Measurements from ENCODE around the gene FKBP14. TPM values are rescaled to one million over a fixed set of nuclear protein-coding genes. Genes with fewer than 3 reads are reported as not detected.

FKBP14 gene
- total and polyA plus RNA-seq, 2 of the 8 experiments (the other 6 are each of a cell fraction or from before 2014, with no cell fraction given), result 3.2 to 20.7 TPM

DNA sequence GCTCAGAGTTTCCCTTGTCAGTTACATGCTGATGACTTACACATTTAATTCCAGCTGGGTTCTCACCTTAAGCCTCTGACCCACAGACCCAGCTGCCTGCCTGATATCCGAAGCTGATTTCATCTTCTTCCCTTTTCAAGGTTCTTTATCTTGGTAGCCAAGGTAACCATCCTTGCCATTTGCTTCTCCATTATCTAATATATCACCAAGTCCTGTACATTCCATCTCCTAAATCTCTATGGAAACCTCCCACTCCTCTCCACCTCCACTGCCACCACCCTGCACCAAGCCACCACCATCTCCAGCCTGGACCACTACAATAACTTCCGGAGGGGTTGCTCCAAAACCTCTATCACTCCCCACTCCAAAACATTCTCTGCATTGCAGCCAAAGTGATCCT, 56.8 kb downstream of the FKBP14 start:
- Histone ChIP-seq H4K8ac (ENCODE audit: extremely low read depth, insufficient read depth, low read length) (no peak overlapping the region), H3K23ac (ENCODE audit: insufficient read length) (no peak overlapping the region), H3K4ac (replicated peaks; ENCODE audit: insufficient read length, low read depth, low read length) (no peak overlapping the region), H2BK12ac (ENCODE audit: low read depth, low read length) (no peak overlapping the region), H4K5ac (ENCODE audit: insufficient read length, low read depth, low read length) (no peak overlapping the region), H3K27ac (ENCODE audit: low read depth, low read length) (no peak overlapping the region), H3K79me2 (ENCODE audit: control insufficient read depth in 1 of 2, insufficient read depth in 2 of 2, low read length in 2 of 2) (peaks cover 4 to 44% of the 10 kb centered on the region in 2 experiments; a peak in 2 of 4 replicates), H3K9me3 (ENCODE audit: insufficient read depth in 2 of 2, low read depth in 1 of 2, low read length in 1 of 2) (no peaks in the 10 kb centered on the region), H3K23me2 (ENCODE audit: low read depth, low read length) (no peaks in the 10 kb centered on the region), H3K14ac (ENCODE audit: insufficient read length) (no peak overlapping the region), H2AFZ (ENCODE audit: low read length) (no peak overlapping the region), H3K18ac (ENCODE audit: extremely low read depth, low read length) (no peak overlapping the region), H3K4me2 (ENCODE audit: insufficient read depth in 1 of 2, low read depth in 2 of 2, low read length in 2 of 2) (no peak overlapping the region), H3K56ac (replicated peaks; ENCODE audit: insufficient read length, low read depth, low read length) (no peak overlapping the region), H2BK20ac (ENCODE audit: low read length) (no peak overlapping the region), H4K91ac (replicated peaks; ENCODE audit: insufficient read length, low read length) (no peak overlapping the region), H2BK15ac (ENCODE audit: low read length) (no peak overlapping the region), H2AK5ac (ENCODE audit: low read depth, low read length) (no peak overlapping the region), H3K27me3 (replicated peaks in 1 of 4; ENCODE audit: control insufficient read depth in 3 of 4, extremely low read depth in 1 of 4, insufficient read depth in 3 of 4, low read length in 3 of 4) (no peaks in the 10 kb centered on the region), H2BK120ac (replicated peaks; ENCODE audit: low read depth, low read length) (no peak overlapping the region), H3K36me3 (ENCODE audit: control insufficient read depth in 2 of 4, insufficient read depth in 4 of 4, low read length in 3 of 4) (peaks cover 0 to 14% (median 5%) of the 10 kb centered on the region in 4 experiments; a peak in 5 of 8 replicates), H3K79me1 (ENCODE audit: low read depth, low read length) (peaks cover 4% of the 10 kb centered on the region; the same call in 1 of the 2 replicates), H3K4me3 (ENCODE audit: extremely low read depth in 1 of 4, insufficient read depth in 2 of 4, low read depth in 3 of 4, low read length in 4 of 4) (no peak overlapping the region), H3K4me1 (replicated peaks in 1 of 4; ENCODE audit: control insufficient read depth in 3 of 4, insufficient read depth in 4 of 4, low read length in 3 of 4) (no peaks in the 10 kb centered on the region), H3K9ac (replicated peaks in 1 of 4; ENCODE audit: extremely low read depth in 1 of 4, low read depth in 3 of 4, low read length in 3 of 4) (no peak overlapping the region), H4K20me1 (replicated peaks in 1 of 2; ENCODE audit: control insufficient read depth in 1 of 2, insufficient read depth in 2 of 2, low read length in 2 of 2) (peaks cover 2 to 5% of the 10 kb centered on the region in 2 experiments), H2BK5ac (ENCODE audit: low read depth, low read length) (no peak overlapping the region)
- WGBS, 2 experiments (ENCODE audit: extremely low coverage in 1 of 2, insufficient coverage in 1 of 2, insufficient read length in 1 of 2, insufficient replicate concordance in 2 of 2, low coverage in 1 of 2, low lambda C conversion rate in 2 of 2, missing lambda C conversion rate in 1 of 2), result 88% methylated on average over 2 of the region's 2 CpGs; no CpG with 5 or more reads in 1 of the 2 experiments
- POLR2A ChIA-PET (ENCODE audit: partially characterized antibody), result interaction anchor here (0.6 kb wide), 1 partner anchor 9 kb away, joined by 3 read pairs; no protein-coding TSS in a partner anchor
- FAIRE-seq (no peak), DNase-seq (ENCODE audit: low read depth in 1 of 2, low spot score in 2 of 2) (no peak)
- CTCF ChIA-PET (ENCODE audit: partially characterized antibody), result interaction anchor here (1.3 to 3.7 kb wide), 5 partner anchors 9 to 93 kb away, joined by 4 to 12 read pairs (median 9); no protein-coding TSS in a partner anchor
- no peak for TF ChIP-seq SAP30 (IDR thresholded peaks at IDR 0.05; ENCODE audit: insufficient read depth, insufficient replicate concordance, low read length)
- no peak for TF ChIP-seq YY1 (IDR thresholded peaks at IDR 0.05; ENCODE audit: low read depth, low read length)
- no peak for TF ChIP-seq ZNF274 (IDR thresholded peaks at IDR 0.05; ENCODE audit: borderline replicate concordance, extremely low read depth, low read length)
- no peak for TF ChIP-seq KDM4A (IDR thresholded peaks at IDR 0.05; ENCODE audit: low read depth, low read length, severe bottlenecking)
- TF ChIP-seq, protein P1, sequence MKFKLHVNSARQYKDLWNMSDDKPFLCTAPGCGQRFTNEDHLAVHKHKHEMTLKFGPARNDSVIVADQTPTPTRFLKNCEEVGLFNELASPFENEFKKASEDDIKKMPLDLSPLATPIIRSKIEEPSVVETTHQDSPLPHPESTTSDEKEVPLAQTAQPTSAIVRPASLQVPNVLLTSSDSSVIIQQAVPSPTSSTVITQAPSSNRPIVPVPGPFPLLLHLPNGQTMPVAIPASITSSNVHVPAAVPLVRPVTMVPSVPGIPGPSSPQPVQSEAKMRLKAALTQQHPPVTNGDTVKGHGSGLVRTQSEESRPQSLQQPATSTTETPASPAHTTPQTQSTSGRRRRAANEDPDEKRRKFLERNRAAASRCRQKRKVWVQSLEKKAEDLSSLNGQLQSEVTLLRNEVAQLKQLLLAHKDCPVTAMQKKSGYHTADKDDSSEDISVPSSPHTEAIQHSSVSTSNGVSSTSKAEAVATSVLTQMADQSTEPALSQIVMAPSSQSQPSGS (IDR thresholded peaks at IDR 0.05; ENCODE audit: low read length), result no peak
- TF ChIP-seq POU5F1 (IDR thresholded peaks at IDR 0.05; ENCODE audit: low read depth, low read length), result no peak
- TF ChIP-seq CBX8 (IDR thresholded peaks at IDR 0.05; ENCODE audit: borderline replicate concordance, low read depth, low read length), result no peak
- TF ChIP-seq BACH1 (IDR thresholded peaks at IDR 0.05; ENCODE audit: low read length), result no peak
- no peak for TF ChIP-seq BRCA1 (IDR thresholded peaks at IDR 0.05; ENCODE audit: low read depth, low read length)
- TF ChIP-seq, protein P2, sequence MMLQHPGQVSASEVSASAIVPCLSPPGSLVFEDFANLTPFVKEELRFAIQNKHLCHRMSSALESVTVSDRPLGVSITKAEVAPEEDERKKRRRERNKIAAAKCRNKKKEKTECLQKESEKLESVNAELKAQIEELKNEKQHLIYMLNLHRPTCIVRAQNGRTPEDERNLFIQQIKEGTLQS (IDR thresholded peaks at IDR 0.05; ENCODE audit: insufficient read depth, low read depth, low read length), result no peak
- TF ChIP-seq SUZ12 (IDR thresholded peaks at IDR 0.05; ENCODE audit: low read length), result no peak
- no peak for TF ChIP-seq TAF7 (optimal IDR thresholded peaks at IDR 0.05; ENCODE audit: borderline replicate concordance, low read depth, low read length)

Measured in H1 (cell line).